Left ventricle myocardium superior (tissue), 1 donor: ENCODE data around the gene RRP36. TPM values are rescaled to one million over a fixed set of nuclear protein-coding genes. Genes with fewer than 3 reads are reported as not detected.
A peak's percentile ranks its signal among the peaks of the same experiment; 100 is the strongest.

Experiments used
- ATAC-seq: fragments of 200-7000 bp; cut with Tn5 transposase; one replicate; pipeline ENCODE4 v1.9.1; 2020; ENCODE audit warnings: mild to moderate bottlenecking, moderate library complexity
- DNase-seq: peaks from one replicate; pipeline ENCODE4 v3.0.0-alpha.2; 2020
- intact Hi-C: fragments of 100-400 bp; cut with micrococcal nuclease; formaldehyde crosslinking; loops from one replicate; pipeline ENCODE4 v1.11.0; 2022
- total RNA-seq: library from RNA; stranded (reverse); fragmentation: NEBNext Ultra II Directional; extraction: Animal tissue kit (Norgen Biotek cat#: 25700); gene quantifications from one replicate; pipeline ENCODE4 v1.2.1, GENCODE V29; 2021
- donor health status: DM: no; HTN: yes; CAD: no; lungs with severe emphysema.

Gene RRP36
- total RNA-seq, 1 donor from 2014 or later: 27.6 TPM

DNA sequence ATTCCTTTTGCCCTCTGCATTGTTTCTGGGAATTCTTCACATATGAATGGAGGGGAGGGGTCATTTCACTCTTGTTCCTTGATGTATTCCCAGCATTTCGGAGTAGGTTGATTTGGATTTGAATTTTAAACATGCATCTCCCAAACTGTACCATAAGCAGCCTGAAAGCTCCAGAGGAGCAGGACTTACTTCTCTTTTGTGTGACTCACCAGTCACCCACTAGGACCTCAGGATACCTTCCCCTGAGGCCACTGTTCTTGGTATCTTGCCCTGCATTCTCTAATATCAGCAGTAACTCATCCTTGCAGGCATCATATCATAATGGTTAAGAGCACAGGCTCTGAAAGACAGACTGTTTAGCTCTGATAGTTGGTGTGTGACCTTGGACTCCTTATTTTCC is 37.1 kb downstream of the RRP36 start:
- no peak for ATAC-seq
- no peak for DNase-seq
- intact Hi-C loops: no loop called here

DNA sequence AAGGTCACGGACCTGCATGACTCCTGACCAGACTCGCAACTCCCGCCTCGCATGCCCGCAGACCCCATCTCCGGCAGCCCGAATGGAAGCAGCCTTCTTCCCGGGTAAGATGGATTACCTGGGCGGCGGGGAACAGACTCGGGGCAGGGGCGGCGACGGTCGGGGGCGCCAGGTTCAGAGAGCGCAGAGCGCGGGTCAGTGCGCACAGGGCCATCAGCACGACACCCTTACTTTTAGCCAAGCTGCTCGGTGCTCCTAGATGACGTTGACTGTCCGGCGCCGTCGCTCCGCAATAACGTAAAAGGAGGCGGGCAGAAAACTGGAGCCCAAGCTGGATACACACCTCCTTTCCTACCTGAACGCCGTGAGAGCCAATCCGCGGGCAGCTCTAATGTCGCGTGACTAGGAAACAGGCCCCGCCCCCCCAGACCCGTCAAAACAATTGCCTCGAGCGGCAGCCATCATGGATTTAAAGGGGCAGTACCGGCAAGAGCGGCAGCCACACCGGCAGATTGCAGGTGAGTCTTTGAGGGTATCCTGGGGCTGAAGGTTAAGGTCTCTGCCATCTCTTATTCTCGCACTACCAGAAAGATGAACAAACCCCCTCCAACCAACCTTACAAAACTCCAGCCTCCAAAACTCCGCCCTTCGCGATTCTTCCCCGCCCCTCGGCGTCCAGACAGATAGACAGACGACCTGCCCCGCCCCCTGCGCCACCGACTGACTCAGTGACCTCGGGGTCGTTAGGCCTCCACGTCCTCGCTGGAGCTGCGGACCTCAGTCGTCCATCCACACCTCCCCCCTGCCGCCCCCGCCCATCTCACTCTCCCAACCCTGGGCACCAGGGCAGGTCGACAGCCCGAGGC is 38.0 kb downstream of the RRP36 start, which contains the start of the genes KLC4 and MRPL2:
Gene KLC4 (plus strand): TSS at position 464 of the 866 bp plus-strand sequence. CDS start 1,705 bp downstream, outside the sequence.
Gene MRPL2 (minus strand): TSS at position 267 of the 866 bp plus-strand sequence. CDS start 53 bp downstream, at position 214.
- ATAC-seq (peak; percentile 97), DNase-seq (peak; percentile 97)
- intact Hi-C loops: no loop called here

DNA sequence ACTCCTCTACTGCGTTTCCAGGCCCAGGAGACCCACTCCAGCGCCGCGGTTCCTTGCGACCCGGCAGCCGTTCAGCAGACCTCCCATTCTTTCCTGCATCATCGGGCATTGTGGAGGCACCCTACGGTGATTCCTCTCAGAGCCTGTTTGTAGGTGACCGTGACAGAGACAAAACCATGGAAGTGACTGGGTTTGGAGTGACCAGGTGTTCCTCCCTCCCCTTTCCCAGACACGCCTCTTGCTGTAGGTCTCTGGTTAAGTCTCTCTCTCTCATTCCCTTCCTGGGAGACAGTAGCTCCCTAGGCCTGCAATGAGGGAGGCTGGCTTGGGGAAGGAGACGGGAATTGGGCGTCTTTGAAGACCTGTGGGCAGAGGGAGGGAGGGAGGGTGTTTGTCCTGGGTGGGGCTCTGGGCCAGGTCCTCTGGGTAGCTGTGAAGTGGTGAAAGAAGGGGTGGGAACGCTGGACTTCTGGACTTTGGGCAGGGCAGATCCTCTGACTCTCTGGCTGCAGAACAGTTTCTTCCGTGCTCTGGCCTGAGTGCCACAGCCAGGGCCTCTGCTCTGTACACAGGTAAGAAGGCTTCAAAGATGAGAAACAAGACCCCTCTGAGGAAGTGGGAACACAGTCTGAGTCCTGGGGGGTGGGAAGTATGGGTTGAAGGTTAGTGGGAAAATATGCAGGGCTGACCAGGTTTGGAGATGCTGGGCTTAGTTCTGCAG is 38.8 kb downstream of the RRP36 start:
- DNase-seq: no peak
- intact Hi-C loops: no loop called here
- ATAC-seq: peak; percentile 32

DNA sequence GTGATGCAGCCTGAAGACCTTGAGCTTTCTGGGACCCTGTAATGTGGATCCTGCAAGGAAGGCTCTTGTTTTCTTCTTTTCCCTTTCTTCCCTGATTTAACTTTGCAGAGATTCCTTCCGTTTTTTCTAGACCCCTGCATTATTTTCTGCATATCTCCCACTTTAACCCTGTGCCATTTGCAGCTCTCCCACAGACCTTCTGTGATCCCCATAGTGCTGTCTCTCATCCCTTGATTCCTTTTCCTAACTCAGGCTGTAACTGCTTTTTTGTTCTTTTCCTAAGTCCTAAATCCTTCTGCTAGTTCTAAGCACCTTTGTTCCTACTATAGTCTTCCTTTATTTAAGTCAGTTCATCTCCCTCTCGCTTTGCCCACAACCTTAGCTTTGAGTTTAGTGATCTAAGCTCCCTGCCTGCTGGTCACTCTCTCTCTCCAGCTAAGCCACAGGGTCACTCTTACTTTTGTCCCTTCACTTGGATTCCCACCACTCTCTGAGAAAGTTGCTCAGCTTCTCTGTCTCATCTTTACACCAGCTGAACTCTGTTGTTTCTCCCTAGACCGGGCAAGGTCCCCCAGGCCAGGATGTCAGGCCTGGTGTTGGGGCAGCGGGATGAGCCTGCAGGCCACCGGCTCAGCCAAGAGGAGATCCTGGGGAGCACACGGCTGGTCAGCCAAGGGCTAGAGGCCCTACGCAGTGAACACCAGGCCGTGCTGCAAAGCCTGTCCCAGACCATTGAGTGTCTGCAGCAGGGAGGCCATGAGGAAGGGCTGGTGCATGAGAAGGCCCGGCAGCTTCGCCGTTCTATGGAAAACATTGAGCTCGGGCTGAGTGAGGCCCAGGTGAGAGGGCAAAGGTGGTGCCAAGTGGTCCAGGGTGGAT is 39.6 kb downstream of the RRP36 start:
- no peak for DNase-seq
- intact Hi-C loops: no loop called here
- ATAC-seq: no peak

DNA sequence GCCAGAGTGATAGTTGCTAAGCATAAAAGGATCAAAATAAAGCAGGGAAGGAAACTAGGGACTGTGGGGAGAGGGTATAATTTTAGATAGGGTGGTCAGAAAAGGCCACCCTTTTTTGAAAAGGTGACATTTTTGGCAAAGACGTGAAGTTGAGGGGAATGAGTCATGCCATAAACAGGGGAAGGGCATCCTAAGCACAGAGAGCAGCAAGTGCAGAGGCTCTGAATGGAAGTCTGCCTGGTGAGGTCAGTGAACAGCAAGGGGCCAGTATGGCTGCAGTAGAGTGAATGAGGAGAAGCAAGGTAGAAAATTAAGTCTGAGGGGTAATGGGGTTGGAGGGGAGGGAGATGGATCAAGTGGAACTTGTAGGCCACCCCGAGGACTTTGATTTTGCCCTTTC is 40.4 kb downstream of the RRP36 start:
- no peak for ATAC-seq
- DNase-seq: no peak
- intact Hi-C loops: no loop called here

DNA sequence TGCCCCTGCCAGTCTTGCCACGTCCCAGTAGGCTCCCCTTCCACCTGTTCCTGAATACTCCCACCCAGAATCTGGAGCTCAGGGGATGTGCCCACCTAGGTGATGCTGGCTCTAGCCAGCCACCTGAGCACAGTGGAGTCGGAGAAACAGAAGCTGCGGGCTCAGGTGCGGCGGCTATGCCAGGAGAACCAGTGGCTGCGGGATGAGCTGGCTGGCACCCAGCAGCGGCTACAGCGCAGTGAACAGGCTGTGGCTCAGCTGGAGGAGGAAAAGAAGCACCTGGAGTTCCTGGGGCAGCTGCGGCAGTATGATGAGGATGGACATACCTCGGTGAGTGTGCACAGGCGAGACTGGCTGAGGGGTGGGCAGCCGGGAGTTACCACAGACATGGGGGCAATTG is 41.4 kb downstream of the RRP36 start:
- DNase-seq (no peak), ATAC-seq (no peak)
- intact Hi-C loops: no loop called here

DNA sequence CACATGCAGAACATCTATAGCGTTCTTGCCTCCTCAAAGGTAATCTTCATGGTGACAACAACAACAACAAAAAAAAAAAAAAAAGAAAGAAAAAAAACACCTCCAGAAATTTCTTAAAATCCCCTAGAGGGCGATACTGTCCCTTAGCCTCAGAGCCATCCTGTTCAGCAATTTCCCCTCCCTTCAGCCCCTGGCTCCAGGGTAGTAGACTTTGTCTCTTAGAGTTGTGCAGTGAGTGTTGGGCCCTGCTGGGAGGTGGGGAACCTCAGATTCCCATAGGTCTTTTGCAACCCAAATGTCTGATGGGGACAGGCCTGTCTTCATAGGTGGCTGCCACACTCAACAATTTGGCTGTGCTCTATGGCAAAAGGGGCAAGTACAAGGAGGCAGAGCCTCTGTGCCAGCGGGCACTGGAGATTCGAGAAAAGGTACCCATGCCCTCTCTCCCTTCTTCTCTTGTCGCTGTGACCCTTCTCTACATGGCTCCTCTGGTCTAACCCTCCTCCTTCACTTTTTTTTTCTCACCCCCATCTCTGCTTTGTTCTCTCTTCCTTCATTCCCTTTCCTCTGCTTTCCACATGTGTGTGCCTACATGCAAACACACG is 48.7 kb downstream of the RRP36 start:
- ATAC-seq (no peak), DNase-seq (no peak)
- intact Hi-C loops: no loop called here

DNA sequence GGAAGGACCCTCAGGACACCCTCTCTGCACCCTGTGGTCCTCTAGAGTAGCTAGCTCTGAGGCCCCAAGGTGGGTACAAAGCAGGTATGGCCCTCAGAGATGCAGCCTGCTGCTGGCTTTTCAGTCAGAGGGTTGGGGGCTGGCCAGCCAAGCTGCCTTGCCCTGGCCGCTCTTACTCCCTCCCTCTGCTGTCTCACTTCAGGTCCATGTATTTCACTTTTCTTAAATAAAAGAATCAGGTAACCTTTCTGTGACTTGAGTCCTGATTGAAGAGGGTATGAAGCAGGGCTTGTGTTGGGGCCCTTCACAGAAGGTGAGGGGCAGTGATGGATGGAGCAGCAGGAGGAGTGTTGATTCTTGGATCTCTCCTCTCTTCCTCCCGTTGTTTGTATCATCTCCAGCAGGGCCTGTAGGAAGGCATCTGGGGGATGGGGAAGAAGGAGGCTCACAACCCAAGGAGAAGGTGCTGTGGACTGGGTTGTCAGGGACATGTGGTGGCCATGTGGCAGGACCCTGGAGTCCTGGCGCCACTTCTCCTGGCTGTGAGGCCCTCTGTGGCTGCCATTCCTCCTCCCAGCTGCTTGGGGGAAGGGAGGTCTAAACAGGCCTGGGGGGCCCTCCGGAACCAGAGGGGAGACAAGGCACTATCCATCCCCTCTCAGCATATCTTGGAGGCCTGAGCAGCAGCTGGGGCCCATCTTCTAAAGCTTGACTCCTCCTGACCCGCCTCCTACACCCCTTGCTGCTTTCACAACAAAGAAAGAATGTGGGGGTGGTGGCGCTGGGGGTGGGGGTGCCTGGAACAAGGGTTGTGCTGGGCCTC is 53.6 kb downstream of the RRP36 start:
- intact Hi-C loops: no loop called here
- no peak for DNase-seq
- ATAC-seq: peak; percentile 6

DNA sequence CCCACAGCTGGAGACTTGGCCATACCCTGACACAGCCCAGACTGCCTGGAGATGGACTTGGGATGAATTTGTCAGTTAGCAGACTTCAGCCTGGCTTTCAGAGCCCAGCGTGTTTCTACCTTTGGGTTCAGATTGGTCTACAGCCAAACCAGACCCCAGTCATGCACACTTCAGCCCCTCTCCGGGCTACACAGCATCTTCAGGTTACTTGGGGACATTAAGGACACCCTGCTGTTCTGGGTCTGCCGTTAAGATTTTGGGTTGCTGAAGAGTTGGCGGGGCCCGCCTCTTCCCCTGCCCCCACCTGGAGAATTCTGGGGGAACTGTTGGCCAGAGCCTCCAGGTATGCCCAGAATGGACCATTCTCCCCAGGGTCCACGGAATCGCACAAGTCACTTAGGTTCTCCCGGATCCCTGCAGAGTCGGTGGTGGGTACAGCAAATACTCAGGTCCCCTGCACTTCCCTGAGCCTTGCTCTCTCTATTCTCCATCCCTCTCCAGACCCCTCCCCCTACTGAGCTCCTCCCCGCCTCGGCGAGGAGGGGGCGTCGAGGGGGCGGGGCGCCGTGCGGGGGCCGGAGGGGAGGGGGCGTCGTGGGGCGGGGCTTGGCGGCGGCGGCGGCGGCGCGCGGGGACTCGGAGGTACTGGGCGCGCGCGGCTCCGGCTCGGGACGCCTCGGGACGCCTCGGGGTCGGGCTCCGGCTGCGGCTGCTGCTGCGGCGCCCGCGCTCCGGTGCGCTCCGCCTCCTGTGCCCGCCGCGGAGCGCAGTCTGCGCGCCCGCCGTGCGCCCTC is 54.4 kb downstream of the RRP36 start, which contains the start of gene PTK7:
Gene PTK7 (plus strand): TSS at position 645 of the 794 bp plus-strand sequence. CDS start 175 bp downstream, outside the sequence.
- peak; percentile 69 for ATAC-seq
- intact Hi-C loops: no loop called here
- DNase-seq: peak; percentile 56

DNA sequence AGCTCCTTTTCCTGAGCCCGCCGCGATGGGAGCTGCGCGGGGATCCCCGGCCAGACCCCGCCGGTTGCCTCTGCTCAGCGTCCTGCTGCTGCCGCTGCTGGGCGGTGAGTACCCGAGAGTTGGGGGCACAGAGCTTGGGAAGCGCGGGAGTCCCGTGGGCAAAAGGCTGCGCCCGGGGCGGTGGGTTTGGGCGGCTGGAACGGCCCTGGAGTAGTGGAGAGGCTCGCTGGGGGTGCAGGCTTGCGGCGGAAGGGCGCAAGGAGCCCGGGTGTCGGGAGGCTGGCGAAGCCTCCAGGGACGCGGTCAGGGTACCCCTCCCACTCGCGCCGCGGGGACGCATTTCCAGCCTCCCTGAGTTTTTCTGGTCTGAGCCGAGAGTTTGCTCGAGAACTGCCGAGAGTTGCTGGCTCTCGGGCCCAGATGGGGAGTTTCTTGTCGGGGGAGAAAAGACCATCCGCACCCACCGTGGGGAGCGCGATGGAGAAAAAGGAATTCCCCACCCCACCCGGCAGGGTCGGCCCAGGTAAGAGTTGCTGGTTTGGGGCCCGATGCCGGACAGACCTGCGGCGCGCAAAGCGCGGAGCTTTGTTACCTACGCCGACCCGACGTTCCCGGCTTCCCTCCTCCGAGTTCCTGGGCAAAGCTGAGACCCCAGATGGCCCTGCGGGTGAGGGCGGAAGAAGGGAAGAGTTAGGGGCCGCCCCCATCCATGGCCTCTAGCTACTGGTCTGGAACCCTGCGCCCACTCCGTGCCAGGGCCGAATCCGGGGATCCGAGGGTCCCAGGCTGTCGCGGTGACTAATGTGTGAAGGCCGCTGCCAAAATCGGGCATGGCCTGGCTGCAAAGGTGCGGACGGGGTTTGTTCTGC is 55.3 kb downstream of the RRP36 start:
- intact Hi-C loops: no loop called here
- ATAC-seq: peak; percentile 17
- peak; percentile 30 for DNase-seq

DNA sequence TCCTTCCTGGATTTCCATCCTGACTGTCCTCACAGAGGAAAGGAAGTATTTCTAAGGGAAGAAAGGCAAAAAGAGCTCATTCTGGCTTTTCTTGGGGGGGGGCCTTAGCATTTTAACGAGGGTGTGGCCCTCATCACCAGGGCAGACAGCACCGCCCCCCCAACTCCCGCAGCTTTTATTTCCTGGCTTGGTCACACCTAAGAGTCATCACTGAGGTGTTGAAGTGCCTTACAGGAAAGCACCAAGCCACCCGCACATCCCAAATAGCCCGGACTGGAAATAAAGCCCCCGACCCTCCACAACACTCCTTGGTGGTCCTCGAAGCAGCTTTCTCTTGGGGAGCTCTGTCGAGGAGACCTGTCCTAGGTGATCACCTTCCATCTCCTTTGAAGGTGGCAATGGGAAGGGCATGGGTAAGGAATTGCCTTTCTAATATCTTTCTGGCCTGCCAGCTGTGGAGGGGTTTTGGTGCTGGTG is 55.9 kb downstream of the RRP36 start:
- ATAC-seq: no peak
- intact Hi-C loops: no loop called here
- DNase-seq: no peak

DNA sequence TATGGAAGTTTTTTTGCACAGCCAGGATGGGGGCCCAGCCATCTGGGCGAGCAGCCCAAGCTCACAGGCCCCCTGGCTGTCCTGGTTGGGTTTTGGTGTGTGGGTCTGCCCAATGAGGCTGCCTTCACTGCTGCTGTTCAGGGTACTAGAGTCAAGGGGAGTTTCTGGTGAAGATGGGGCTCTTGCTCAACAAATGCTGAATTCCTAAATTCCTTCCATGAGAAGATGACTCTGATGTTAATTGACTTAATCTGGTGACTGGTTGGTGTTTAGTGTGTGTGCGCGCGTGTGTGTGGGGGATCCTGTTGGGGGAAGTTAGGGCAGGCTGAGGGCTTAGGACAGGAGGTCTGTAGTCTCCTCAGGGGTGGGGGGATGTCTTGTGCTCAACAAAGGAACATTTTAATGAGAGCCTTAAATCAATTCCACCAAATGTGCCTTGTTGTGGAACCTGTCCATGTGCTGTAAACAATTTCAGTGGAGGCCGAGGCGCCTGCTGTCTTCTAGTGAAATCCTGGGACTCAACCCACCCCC is 56.6 kb downstream of the RRP36 start:
- ATAC-seq (no peak), DNase-seq (no peak)
- intact Hi-C loops: no loop called here

DNA sequence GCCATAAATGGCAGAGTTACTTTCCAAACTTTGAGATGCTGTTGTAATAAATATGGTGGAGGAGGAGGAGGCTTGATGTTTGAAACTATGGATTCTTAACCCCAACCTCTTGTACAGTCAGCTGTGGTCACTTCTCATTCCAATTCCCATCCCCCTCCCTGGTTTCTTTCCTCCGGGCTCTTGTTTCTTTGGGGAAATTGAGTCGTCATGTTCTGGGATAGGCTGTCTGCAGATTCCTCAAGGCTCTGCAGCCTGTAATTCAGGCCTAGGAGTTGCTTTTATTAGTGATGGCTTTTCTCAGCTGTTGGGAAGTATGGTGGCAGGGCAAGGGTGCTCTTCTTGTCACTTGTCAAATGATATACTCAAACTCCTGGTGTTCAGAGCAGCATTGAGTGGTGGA is 57.3 kb downstream of the RRP36 start:
- ATAC-seq (no peak), DNase-seq (no peak)
- intact Hi-C loops: no loop called here
